ENCODE results near the gene COX8C. TPM values are rescaled to one million over a fixed set of nuclear protein-coding genes. Genes with fewer than 3 reads are reported as not detected.
"Not testable (repeated sequence)": the region's sequence is repeated elsewhere in the genome, so short reads cannot be mapped to it uniquely, and the experiment has no call there.

The COX8C gene
- total RNA-seq, 3 donors from 2014 or later: not detected

DNA sequence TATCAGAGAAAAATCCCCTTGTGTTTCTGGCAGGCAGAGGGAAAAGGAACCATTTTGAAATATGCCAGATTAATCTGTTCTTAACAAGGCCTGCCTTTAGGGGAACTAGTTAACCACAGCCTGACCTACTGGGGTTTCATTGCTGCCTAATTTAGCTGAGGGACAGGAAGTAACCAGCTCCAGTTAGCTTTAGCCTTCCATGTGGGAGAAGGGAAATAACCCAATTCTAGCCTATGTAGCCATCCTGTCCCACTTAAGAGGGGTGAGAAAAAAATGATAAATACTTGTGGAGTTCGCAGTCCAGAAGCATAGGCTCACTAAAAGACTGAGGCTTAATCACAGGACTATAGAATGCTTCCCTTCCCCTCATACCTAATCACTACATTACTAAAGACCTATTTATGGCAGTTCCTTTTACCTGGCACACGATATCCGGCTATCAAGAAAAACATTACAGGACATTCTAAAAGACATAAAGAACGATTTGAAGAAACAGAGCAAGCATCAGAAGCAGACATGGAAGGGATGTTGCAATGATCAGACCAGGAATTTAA lies 22.8 kb downstream of the COX8C start:
- no peak for DNase-seq
- Mint-ChIP-seq H3K4me3 (no peak overlapping the region), H3K27me3 (ENCODE audit: low read depth) (peaks cover 27% of the 10 kb centered on the region), H3K36me3 (ENCODE audit: insufficient read depth) (no peaks in the 10 kb centered on the region), H3K9me3 (peaks cover 9% of the 10 kb centered on the region), H3K4me1 (ENCODE audit: low read depth) (no peaks in the 10 kb centered on the region)
- ATAC-seq: no peak

DNA sequence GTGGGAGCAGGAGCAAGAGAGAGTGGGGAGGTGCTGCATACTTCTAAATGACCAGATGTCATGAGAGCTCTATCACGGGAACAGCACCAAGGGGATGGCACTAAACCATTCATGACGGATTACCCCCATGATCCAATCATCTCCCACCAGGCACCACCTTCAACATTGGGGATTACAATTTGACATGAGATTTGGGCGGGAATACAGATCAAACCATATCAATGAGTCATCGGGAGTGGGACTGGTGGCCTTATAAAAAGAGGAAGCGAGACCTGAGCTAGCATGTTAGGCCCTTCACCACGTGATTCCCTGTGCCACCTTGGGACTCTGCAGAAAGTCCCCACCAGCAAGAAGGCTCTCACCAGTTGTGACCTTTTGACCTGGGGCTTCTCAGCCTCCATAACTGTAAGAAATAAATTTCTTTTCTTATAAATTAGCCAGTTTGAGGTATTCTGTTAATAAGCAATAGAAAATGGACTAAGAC lies 28.7 kb downstream of the COX8C start:
- no peaks in the 10 kb centered on the region for H3K4me1 Mint-ChIP-seq (ENCODE audit: low read depth)
- ATAC-seq (no peak), DNase-seq (no peak)
- H3K27me3 Mint-ChIP-seq (ENCODE audit: low read depth): peaks cover 17% of the 10 kb centered on the region
- no peaks in the 10 kb centered on the region for H3K36me3 Mint-ChIP-seq (ENCODE audit: insufficient read depth)
- peaks cover 9% of the 10 kb centered on the region for H3K9me3 Mint-ChIP-seq
- no peak overlapping the region for H3K4me3 Mint-ChIP-seq

DNA sequence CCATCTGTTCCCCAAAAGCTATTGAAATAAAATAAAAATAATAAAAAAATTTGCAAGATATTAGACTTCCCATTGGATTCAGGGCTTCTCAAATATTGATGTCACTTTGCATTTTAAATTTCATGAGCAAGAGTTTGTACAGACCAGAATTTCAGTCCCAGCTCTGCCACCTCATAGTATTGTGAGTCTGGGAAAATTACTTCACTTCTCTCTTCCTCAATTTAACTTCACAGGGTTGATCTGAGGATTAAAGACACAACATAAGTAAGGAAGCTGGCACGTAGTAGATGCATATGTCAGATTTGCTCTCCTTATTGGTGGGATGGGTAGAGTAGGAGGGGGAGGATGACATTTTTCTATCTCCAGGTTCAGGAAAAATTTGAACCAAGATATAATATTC lies 32.8 kb downstream of the COX8C start:
- Mint-ChIP-seq H3K36me3 (ENCODE audit: insufficient read depth) (no peaks in the 10 kb centered on the region), H3K27me3 (ENCODE audit: low read depth) (peaks cover 15% of the 10 kb centered on the region), H3K4me1 (ENCODE audit: low read depth) (no peaks in the 10 kb centered on the region), H3K9me3 (peaks cover 5% of the 10 kb centered on the region), H3K4me3 (no peak overlapping the region)
- DNase-seq (no peak), ATAC-seq (no peak)

DNA sequence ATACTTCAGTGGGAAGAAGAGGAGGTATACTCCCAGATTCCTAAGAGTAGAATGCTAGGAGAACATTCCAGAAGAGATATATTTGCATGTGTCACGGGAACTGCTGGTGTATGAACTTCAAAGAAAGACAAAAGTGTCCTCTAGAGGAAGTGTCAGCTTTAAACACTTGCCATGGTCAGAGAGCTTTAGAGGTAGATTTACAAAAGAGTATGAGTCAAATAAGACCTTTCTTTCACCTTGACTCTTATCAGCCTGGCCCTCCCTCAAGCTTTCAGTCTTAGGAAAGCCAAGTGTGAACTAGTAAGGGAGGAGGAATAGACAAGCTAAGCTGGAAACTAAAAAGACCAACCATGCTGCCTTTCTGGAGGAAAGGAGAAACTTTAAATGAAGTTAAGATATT lies 34.7 kb downstream of the COX8C start:
- no peak overlapping the region for H3K4me3 Mint-ChIP-seq
- ATAC-seq (no peak), DNase-seq (no peak)
- H3K9me3 Mint-ChIP-seq: peaks cover 5% of the 10 kb centered on the region
- H3K27me3 Mint-ChIP-seq (ENCODE audit: low read depth): peaks cover 25% of the 10 kb centered on the region
- H3K36me3 Mint-ChIP-seq (ENCODE audit: insufficient read depth): no peaks in the 10 kb centered on the region
- no peaks in the 10 kb centered on the region for H3K4me1 Mint-ChIP-seq (ENCODE audit: low read depth)

DNA sequence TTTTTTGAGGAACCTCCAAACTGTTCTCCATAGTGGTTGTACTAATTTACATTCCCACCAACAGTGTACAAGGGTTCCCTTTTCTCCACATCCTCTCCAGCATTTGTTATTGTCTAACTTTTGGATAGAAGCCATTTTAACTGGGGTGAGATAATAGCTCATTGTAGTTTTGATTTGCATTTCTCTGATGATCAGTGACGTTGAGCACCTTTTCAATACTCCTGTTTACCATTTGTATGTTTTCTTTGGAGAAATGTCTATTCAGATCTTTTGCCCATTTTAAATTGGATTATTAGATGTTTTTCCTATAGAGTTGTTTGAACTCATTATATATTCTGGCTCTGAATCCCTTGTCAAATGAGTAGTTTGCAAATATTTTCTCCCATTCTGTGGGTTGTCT lies 37.3 kb downstream of the COX8C start:
- not testable (repeated sequence) for H3K4me1 Mint-ChIP-seq (ENCODE audit: low read depth); H3K36me3 Mint-ChIP-seq (ENCODE audit: insufficient read depth); ATAC-seq; DNase-seq; H3K9me3 Mint-ChIP-seq; H3K4me3 Mint-ChIP-seq
- peaks cover 33% of the 10 kb centered on the region for H3K27me3 Mint-ChIP-seq (ENCODE audit: low read depth)

DNA sequence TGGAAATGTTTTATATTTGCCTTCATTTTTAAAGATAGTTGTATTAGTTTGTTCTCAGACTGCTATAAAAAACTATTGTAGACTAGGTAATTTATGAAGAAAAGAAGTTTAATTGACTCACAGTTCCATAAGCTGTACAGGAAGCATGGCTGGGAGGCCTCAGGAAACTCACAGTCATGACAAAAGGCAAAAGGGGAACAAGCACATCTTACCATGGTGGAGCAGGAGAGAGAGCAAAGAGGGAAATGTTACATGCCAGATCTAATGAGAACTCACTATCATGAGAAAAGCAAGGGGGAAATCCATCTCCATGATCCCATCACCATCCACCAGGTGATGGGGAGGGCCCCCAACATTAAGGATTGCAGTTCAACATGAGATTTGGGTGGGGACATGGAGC lies 48.2 kb downstream of the COX8C start:
- Mint-ChIP-seq H3K27me3 (ENCODE audit: low read depth) (peaks cover 26% of the 10 kb centered on the region), H3K4me1 (ENCODE audit: low read depth) (no peaks in the 10 kb centered on the region), H3K36me3 (ENCODE audit: insufficient read depth) (no peaks in the 10 kb centered on the region), H3K9me3 (peaks cover 18% of the 10 kb centered on the region), H3K4me3 (no peak overlapping the region)
- DNase-seq: no peak
- ATAC-seq: no peak

DNA sequence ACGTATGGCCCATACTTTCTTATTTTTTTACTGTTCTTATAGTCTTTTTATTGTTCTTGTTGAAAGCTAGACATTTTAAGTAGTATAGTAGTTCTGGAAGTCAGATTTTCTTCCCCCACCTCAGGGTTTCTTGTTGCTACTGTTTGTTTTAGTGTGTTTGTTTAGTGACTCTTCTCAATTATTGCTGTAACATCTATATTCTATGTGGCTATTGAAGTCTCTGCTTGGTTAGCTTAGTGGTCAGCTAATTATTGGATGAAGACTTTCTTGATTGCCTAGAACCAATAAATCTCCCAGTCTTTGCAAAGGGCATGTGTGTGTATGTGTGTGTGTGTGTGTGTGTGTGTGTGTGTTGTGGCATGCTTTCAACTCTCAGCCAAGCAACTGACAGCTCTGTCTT lies 49.5 kb downstream of the COX8C start:
- H3K27me3 Mint-ChIP-seq (ENCODE audit: low read depth): peaks cover 33% of the 10 kb centered on the region
- no peaks in the 10 kb centered on the region for H3K4me1 Mint-ChIP-seq (ENCODE audit: low read depth)
- peaks cover 18% of the 10 kb centered on the region for H3K9me3 Mint-ChIP-seq
- DNase-seq: no peak
- no peak for ATAC-seq
- H3K4me3 Mint-ChIP-seq: no peak overlapping the region
- no peaks in the 10 kb centered on the region for H3K36me3 Mint-ChIP-seq (ENCODE audit: insufficient read depth)

Other genes with a start within 250 kb of the COX8C start
- 10 to 100 TPM; 49.4 to 59.7 (median 59.1) TPM for gene ITPK1, start 231.3 kb upstream of the COX8C start, total RNA-seq
- gene MOAP1, start 162.3 kb upstream of the COX8C start, total RNA-seq: 10 to 100 TPM; 15.9 to 19.3 (median 16.8) TPM
- gene LYSET, start 161.9 kb upstream of the COX8C start, total RNA-seq: 10 to 100 TPM; 20.0 to 21.0 (median 20.7) TPM
- 10 to 100 TPM; 16.0 to 17.7 (median 16.9) TPM for gene GON7, start 140.1 kb upstream of the COX8C start, total RNA-seq
- 10 to 100 TPM; 25.4 to 30.2 (median 27.0) TPM for gene UBR7, start 139.9 kb upstream of the COX8C start, total RNA-seq
- 10 to 100 TPM; 14.9 to 20.3 (median 17.8) TPM for gene BTBD7, start 14.1 kb upstream of the COX8C start, total RNA-seq
- not detected for gene UNC79, start 83.8 kb downstream of the COX8C start, total RNA-seq